HEK293 (cell line): ENCODE results near the gene RHOBTB3.

Experiments used
- CTCF ChIP-seq: fragments of 450-650 bp; formaldehyde crosslinking; IDR thresholded peaks from 2 replicates; pipeline ENCODE4 v1.5.1; 2016; ENCODE audit warnings: missing biosample characterization, missing genetic modification characterization
- ZBTB49 ChIP-seq: fragments of 450-650 bp; formaldehyde crosslinking; IDR thresholded peaks from 2 replicates; pipeline ENCODE4 v1.5.1; 2016; ENCODE audit warnings: missing biosample characterization, missing genetic modification characterization, low read depth
- ZNF280C ChIP-seq: fragments of 450-650 bp; formaldehyde crosslinking; IDR thresholded peaks from 2 replicates; pipeline ENCODE4 v1.5.1; 2016; ENCODE audit warnings: missing biosample characterization, missing genetic modification characterization
- ZNF292 ChIP-seq: fragments of 450-650 bp; formaldehyde crosslinking; IDR thresholded peaks from 2 replicates; pipeline ENCODE4 v1.5.1; 2016; ENCODE audit warnings: low read depth, missing biosample characterization, missing genetic modification characterization, borderline replicate concordance
- ZNF366 ChIP-seq: fragments of 450-650 bp; formaldehyde crosslinking; conservative IDR thresholded peaks from 2 replicates; pipeline ENCODE4 v1.5.1; 2016; ENCODE audit warnings: missing biosample characterization, missing genetic modification characterization
- ZNF596 ChIP-seq: fragments of 450-650 bp; IDR thresholded peaks from 2 replicates; pipeline ENCODE4 v1.5.0; 2018; ENCODE audit warnings: missing biosample characterization, mild to moderate bottlenecking, missing genetic modification characterization, moderate library complexity
- ZNF777 ChIP-seq: fragments of 450-650 bp; formaldehyde crosslinking; IDR thresholded peaks from 2 replicates; pipeline ENCODE4 v1.5.1; 2017; ENCODE audit warnings: missing biosample characterization, missing genetic modification characterization, borderline replicate concordance

- TF ChIP-seq ZNF366 (tag by site-specific recombination) = no peak
- no peak for TF ChIP-seq CTCF (tag by site-specific recombination)
- no peak for TF ChIP-seq ZNF596 (tag by site-specific recombination)
- TF ChIP-seq ZNF777 = no peak
- no peak for TF ChIP-seq ZNF280C (tag by site-specific recombination)
- no peak for TF ChIP-seq ZBTB49
- no peak for TF ChIP-seq ZNF292 (tag by site-specific recombination)
Observed at GRCh38 chr5:95707055-95707454, 24.1 kb upstream of the RHOBTB3 start.
